Measurements from ENCODE around the gene ACP3. TPM values are rescaled to one million over a fixed set of nuclear protein-coding genes. Genes with fewer than 3 reads are reported as not detected.

ACP3 gene
- total and polyA plus RNA-seq, 9 donors = 0.29 to 3.4 (median 0.58) TPM

DNA sequence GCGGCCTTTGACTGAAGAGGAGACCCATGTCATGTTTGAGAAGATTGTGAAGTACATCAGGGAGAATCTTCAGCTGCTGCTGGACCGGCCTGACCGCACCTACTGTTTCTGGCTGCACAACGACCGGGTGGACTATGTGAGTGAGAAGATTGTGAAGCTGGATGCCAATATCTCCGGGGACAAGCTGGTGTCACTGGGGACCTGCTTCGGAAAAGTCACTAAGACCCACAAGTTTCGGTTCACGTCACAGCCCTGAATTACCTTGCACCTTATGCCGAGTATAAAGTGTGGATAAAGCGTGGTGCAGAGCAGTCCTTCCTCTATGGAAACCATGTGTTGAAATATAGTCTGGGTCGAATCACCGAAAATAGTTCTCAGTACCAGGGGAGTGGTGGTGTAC lies 84.0 kb downstream of the ACP3 start:
- WGBS (ENCODE audit: insufficient coverage) = 90% methylated on average over 12 of the region's 13 CpGs
- Histone ChIP-seq H3K4me3 (ENCODE audit: low read length) (no peak overlapping the region), H3K9me3 (replicated peaks; ENCODE audit: control insufficient read depth, low read depth, low read length) (no peaks in the 10 kb centered on the region), H3K27ac (ENCODE audit: low read length) (no peak overlapping the region), H3K27me3 (ENCODE audit: control insufficient read depth, insufficient read depth, low read length) (no peaks in the 10 kb centered on the region), H3K4me1 (ENCODE audit: control insufficient read depth, insufficient read depth, low read length) (no peaks in the 10 kb centered on the region), H3K36me3 (ENCODE audit: control insufficient read depth, insufficient read depth, low read length) (no peaks in the 10 kb centered on the region)
- no peak for DNase-seq

DNA sequence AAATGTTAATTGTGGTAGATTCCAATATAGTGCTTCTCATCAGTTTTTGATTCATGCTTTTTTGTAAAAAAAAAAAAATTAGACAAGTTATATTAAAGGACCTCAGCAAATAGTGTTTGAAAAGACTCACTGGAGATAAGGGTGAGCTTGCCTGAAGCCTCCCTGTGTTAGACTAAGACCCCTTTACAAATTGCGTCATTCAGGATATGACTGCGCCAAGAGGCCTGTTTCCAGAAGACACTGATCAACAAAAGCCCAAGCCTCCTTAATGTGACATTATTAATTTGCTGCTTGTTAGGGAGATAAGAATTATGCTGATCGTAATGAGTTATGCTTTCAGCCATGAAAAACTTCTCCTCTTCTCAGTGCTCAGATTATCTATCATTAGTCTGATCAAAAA lies 87.1 kb downstream of the ACP3 start:
- Histone ChIP-seq H3K27ac (ENCODE audit: low read length) (no peak overlapping the region), H3K36me3 (ENCODE audit: control insufficient read depth, insufficient read depth, low read length) (no peaks in the 10 kb centered on the region), H3K4me3 (ENCODE audit: low read length) (no peak overlapping the region), H3K27me3 (ENCODE audit: control insufficient read depth, insufficient read depth, low read length) (no peaks in the 10 kb centered on the region), H3K4me1 (ENCODE audit: control insufficient read depth, insufficient read depth, low read length) (no peaks in the 10 kb centered on the region), H3K9me3 (replicated peaks; ENCODE audit: control insufficient read depth, low read depth, low read length) (no peaks in the 10 kb centered on the region)
- no peak for DNase-seq
- no CpG with 5 or more reads among the region's 3 CpGs for WGBS (ENCODE audit: insufficient coverage)

DNA sequence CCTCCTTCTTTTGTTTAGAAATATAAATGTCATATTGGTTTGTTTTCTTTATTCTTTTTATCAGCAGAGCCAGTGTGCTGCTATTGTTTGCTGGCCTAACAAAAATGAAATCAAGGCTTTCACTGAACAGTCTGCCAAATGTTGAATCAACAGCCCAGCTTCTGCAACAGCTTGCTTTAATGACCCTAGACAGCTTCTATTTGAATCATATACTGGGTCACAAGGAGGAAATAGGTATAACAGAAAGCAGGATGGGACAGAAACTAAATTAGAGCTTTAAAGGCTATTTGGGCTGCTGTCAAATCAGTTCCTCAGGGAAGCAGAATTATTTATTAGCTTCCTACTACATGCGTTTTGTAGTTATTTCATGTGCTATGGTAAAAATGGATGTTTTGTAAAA lies 88.0 kb downstream of the ACP3 start:
- H3K27ac ChIP-seq (ENCODE audit: low read length) = no peak overlapping the region
- DNase-seq = peak; percentile 56
- H3K36me3 ChIP-seq (ENCODE audit: control insufficient read depth, insufficient read depth, low read length) = no peaks in the 10 kb centered on the region
- no CpG with 5 or more reads among the region's 1 CpG for WGBS (ENCODE audit: insufficient coverage)
- no peaks in the 10 kb centered on the region for H3K4me1 ChIP-seq (ENCODE audit: control insufficient read depth, insufficient read depth, low read length)
- no peak overlapping the region for H3K4me3 ChIP-seq (ENCODE audit: low read length)
- no peaks in the 10 kb centered on the region for H3K9me3 ChIP-seq (replicated peaks; ENCODE audit: control insufficient read depth, low read depth, low read length)
- no peaks in the 10 kb centered on the region for H3K27me3 ChIP-seq (ENCODE audit: control insufficient read depth, insufficient read depth, low read length)

DNA sequence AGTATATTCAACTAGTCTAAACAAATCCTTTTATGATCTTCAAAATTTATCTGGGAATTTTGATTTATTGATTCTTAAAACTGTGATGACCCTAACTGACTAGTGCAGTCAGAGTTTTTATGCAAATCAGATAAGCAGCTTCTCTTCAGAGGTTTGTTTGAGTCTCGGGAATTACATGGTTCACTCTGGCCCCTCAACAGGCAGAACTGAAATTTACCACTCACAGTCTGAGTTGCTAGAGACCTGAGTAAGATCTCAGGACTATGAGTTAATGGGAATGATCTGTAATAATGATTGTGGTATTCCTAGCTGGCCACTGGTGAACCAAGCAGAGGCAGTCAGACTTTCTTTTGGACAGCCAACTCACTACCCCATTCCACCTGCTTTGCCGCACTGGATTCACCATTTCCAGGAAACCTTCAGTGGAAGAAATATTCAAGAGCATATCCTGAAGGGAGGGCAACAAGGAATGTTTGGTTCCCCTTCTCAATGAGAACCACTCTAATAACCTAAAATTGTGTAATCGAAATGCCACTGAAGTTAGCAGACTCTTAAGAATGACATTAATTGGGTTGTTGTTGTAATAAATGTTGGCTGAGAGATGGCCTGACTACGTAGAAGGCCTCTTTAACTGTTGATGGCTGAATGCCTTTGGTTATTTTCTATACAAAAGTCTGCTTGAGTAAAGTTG lies 88.5 kb downstream of the ACP3 start:
- Histone ChIP-seq H3K9me3 (replicated peaks; ENCODE audit: control insufficient read depth, low read depth, low read length) (no peaks in the 10 kb centered on the region), H3K4me1 (ENCODE audit: control insufficient read depth, insufficient read depth, low read length) (no peaks in the 10 kb centered on the region), H3K4me3 (ENCODE audit: low read length) (no peak overlapping the region), H3K27ac (ENCODE audit: low read length) (no peak overlapping the region), H3K36me3 (ENCODE audit: control insufficient read depth, insufficient read depth, low read length) (no peaks in the 10 kb centered on the region), H3K27me3 (ENCODE audit: control insufficient read depth, insufficient read depth, low read length) (no peaks in the 10 kb centered on the region)
- WGBS (ENCODE audit: insufficient coverage) = 60% methylated on average over 2 of the region's 4 CpGs
- no peak for DNase-seq

DNA sequence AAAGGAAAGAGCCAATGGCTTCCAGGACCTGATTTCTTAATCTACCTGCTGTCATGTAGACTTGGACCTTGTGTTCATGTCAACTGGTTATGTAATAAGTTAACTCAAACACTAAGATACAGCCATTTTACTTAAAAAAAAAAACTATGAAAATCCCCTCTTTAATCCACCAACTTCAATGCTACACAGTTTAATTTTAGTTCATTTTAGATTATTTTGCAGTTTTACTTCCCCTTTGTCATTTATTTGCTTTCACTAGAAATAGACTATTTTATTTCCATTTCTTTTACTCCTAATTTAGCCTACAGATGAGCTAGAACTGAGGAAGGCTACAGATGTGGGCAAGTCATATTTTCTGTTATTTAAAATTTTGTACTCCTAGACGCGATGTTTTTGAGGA lies 89.4 kb downstream of the ACP3 start:
- no peak for DNase-seq
- Histone ChIP-seq H3K27me3 (ENCODE audit: control insufficient read depth, insufficient read depth, low read length) (no peaks in the 10 kb centered on the region), H3K9me3 (replicated peaks; ENCODE audit: control insufficient read depth, low read depth, low read length) (no peaks in the 10 kb centered on the region), H3K4me3 (ENCODE audit: low read length) (no peak overlapping the region), H3K27ac (ENCODE audit: low read length) (no peak overlapping the region), H3K4me1 (ENCODE audit: control insufficient read depth, insufficient read depth, low read length) (no peaks in the 10 kb centered on the region), H3K36me3 (ENCODE audit: control insufficient read depth, insufficient read depth, low read length) (no peaks in the 10 kb centered on the region)
- no CpG with 5 or more reads among the region's 2 CpGs for WGBS (ENCODE audit: insufficient coverage)

DNA sequence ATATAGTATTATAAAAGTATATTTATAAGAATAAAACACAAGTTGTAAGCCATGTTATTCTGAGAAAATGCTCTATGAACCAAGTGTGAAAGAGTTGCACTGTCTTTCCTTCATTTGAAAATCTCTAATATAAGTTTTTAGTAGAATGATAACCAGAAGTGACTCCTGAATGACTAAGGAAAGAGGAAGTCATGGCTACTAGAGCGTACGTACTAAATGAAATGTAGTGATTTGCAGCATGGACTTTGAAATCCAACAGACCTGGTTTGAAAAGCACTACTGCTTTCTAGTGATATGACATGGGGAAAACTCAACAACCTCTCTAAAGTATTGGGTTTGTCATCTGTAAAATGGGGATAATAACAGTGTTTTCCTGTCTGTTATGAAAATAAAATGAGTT lies 89.8 kb downstream of the ACP3 start:
- Histone ChIP-seq H3K4me3 (ENCODE audit: low read length) (no peak overlapping the region), H3K27me3 (ENCODE audit: control insufficient read depth, insufficient read depth, low read length) (no peaks in the 10 kb centered on the region), H3K4me1 (ENCODE audit: control insufficient read depth, insufficient read depth, low read length) (no peaks in the 10 kb centered on the region), H3K9me3 (replicated peaks; ENCODE audit: control insufficient read depth, low read depth, low read length) (no peaks in the 10 kb centered on the region), H3K27ac (ENCODE audit: low read length) (no peak overlapping the region), H3K36me3 (ENCODE audit: control insufficient read depth, insufficient read depth, low read length) (no peaks in the 10 kb centered on the region)
- WGBS (ENCODE audit: insufficient coverage) = 50% methylated on average over 2 of the region's 2 CpGs
- peak; percentile 9 for DNase-seq

Other genes with a start within 250 kb of the ACP3 start
- gene DNAJC13, start 100.1 kb downstream of the ACP3 start, total RNA-seq = 38.6 TPM
- 10 to 100 TPM; 29.9 to 43.1 (median 34.2) TPM for gene DNAJC13, start 100.1 kb downstream of the ACP3 start, polyA plus RNA-seq (ENCODE audit: insufficient read depth in 1 of 8, insufficient read length in 8 of 8, low replicate concordance in 1 of 8)

All from muscle of leg (tissue), 11 donors.